Measurements from ENCODE around the gene TLL2.

Gene TLL2

DNA sequence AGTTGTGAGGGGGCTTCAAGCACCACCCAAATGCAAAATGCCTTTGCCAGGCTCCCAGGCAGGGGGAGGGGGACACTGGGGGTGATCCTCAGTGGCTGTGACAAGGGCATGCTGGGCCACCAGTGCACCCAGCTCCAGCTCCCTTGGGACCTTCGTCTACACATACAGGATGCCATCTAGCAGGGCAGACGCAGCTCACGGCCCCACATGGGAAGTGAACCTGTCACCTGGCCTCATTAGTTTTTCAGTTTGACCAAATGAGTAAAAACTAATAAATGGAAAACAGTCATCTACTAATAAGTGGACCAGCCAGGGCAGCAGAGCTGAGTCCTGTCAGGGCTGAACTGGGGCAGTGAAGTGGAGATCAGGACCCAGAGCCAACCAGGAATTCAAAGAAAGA, 50.2 kb downstream of the TLL2 start:
- no peak for DNase-seq (ENCODE audit: low read depth)

DNA sequence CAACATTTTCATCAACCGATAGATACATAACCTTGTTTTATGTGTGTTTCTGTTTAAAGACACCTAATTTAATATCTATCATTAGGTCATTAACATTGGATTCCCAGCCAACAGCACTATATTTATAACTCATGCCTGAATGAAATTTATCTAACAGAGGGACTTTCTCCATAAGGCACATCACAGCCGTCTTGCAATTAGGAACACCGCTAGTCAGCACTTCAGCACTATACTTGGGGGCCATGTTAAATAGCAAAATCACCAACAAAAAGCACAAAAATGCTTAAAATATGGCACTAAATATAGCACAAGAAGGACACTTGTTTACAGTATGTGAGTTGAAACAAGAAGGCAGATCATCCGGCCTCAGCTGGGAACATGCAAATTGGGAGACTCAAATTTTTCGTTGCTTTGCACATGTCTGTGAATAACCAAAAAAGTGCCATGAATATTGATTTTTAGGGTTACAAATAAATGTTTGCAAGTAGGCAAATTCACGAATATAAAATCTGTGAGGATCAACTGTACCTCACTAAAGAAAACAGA, 51.0 kb downstream of the TLL2 start:
- DNase-seq (ENCODE audit: low read depth): no peak

DNA sequence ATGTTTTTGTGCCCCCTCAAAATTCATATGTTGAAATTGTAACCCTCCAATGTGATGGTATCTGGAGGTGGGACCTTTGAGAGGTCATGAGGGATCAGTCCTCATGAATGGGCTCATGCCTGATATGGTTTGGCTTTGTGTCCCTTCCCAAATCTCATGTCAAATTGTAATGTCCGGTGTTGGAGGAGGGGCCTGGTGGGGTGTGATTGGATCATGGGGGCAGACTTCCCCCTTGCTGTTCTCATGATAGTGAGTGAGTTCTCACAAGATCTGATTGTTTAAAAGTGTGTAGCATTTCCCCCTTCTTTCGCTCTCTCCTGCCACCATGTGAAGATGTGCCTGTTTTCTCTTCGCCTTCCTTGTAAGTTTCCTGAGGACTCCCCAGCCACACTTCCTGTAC, 53.4 kb downstream of the TLL2 start:
- DNase-seq (ENCODE audit: low read depth): no peak

DNA sequence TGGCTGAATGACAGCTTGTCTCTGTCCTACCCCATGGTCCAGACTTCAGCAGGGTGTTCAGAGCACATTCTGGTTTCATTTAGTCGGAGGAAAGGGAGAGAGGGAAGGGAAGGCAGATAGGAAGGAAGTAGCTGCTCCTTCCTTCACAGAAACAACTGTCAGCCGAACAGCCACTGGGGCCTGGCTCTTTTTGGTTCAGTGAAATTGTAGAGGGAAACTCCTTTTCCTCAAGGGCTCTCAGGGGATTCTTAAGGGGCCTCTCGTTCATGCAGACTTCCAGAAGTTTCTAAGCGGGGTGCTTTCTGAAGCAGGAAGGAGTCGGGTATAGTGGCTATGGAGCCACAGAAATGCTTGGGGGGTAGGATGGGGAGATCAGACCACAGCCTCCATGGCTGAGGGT, 56.4 kb downstream of the TLL2 start:
- DNase-seq (ENCODE audit: low read depth): no peak

DNA sequence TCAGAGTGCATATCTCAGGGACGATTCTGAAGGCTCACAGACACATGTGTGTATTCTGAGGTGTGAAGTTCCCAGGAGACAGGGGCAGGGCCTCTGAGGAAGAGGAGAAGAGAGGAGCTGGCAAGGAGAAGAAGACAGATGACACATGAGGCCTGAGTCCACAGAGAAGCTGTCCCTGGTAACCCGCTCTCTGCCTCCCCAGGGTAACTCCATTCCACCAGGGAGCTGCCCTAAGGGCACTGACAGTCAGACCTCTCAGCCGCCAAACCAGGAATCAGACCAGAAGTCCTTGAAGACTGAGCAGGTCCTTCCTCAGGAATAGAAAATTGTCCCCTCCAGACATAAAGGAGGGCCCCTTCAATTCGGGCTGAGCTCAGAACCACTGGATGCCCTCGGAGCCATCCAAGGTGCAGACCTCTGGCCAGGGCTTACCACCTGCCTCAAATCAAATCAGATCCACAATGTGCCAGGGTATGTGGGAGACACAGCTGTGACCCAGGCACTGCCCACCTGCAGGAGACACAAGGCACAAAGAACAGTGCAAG, 57.4 kb downstream of the TLL2 start:
- no peak for DNase-seq (ENCODE audit: low read depth)

DNA sequence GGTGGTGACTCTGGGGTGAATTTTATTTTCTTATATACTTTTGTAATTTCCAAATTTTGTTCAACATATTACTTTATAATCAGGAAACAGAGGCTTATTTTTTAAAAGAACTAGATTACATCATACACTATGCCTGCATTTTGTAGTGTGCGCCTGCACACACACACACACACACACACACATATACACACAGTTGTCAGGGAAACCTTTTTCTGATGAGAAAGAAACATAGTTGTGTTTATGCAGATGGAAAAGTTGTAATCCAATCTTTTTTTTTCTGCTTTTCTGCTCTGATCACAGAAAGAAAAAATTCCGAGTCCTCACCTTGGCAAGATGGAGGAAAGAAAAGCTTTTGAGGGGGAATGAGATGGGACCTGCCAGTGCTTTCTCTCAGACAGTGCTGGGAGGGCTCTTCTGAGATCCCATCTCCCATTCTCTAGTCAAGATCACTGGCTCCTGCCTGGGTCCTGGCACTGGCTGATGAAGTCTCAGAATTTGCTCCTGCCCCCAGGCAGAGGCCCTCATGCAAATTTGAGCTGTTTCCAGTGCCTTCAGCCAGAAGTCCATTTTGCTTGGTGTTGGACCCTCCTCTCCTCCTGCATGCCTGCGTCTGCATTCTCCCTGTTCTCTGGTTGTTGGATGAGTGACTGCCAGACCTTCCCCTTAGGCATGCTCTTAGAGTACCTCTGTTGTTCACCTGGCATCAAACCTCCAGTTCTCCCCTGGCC, 59.7 kb downstream of the TLL2 start:
- no peak for DNase-seq (ENCODE audit: low read depth)

DNA sequence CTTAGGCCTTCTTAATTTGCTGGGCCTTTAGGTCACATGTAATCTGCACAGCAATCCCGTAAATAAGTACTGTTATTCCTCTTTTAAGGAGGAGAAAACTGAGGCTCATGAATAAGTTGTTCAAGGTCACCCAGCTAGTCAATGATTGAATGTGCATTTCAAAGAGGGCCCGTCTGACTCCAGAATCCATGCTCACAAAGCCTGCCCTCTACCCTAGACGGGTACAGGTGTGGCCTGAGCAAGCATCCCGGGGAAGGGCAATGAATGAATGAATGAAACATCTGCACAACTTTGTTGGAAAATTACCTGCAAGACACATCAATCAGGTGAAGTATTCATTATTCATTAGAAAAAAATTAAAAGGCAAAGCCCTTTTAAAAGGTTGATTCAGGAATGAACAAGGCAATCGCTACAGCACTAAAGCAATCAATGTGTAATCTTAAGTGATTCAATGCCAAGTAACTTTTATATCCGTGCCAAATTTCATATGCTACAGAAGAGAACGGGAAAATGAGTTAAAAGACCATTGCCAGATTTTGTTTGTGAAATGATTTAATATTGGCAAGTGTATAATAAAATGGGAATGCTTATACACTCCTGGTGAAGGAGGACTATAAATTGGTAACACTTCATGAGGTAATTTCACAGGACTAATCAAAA, 61.1 kb downstream of the TLL2 start:
- DNase-seq (ENCODE audit: low read depth): no peak

DNA sequence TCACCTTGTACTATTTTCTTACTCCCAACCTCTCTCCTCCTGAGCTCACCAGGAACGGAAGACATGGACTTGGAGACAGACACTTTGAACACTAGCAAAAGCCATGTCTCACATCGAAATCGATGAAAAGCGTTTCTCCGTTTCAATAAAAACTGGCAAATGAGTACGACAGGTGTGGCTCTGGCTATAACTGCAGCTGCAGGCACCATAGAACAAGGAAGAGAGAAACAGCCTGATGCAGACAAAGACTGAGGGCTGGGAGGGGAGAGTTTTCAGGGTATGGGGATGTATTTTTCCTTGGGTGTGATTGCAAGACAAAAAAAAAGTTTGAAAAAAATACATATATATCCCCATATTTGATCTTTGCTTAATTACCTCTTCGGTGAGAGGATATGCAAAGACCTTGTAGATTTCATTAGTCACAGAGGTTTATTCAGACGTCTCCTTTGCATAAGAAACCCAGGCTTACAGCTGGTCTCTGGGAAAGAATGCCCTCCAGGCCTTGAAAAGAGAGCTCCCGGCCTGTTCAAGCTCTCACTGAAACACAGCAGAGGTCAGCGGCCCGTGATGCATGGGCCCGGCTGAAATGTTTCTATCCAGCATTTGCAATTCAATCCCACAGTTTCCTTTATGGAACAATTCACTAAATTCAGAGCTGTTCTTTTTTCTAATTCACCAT, 63.1 kb downstream of the TLL2 start:
- no peak for DNase-seq (ENCODE audit: low read depth)

DNA sequence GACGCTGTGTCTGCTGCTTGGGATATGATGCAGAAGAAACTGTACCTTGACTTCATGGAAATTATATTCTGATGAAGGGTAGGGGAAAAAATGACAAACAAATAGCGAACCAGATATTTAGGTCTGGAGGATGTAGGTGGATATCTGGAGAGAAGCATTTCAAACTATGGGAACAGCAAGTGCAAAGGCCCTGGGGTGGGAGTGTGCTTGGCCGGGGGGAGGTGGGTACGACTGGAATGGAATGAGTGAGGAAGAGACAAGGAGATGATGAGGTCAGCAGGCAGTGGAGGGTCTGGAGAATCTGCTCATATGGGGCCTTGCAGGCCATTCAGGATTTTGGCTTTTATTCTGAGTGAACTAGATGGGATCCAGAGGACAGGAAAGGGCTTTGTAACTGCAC, 65.2 kb downstream of the TLL2 start:
- DNase-seq (ENCODE audit: low read depth): no peak

DNA sequence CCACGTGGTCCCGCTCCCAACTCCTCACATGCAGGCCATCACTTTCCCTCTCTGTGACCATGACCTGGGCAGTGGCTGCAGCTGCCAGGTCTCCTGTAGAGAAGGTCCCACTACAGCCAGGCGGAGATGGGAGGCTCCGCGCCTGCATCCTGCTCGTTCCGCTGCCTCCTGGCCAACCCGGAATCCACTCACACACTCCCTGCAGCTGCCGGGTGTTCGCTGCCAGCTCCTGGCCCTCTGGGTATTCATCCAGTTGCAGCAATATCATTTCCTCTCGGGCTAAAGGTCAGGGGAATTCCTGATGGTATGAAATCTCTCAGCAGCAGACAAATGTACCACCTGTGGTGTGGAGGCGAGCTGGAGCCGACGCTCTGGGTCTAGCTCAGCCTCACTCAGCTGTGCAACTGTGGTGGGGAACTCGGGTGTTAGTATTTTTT, 65.7 kb downstream of the TLL2 start:
- no peak for DNase-seq (ENCODE audit: low read depth)

DNA sequence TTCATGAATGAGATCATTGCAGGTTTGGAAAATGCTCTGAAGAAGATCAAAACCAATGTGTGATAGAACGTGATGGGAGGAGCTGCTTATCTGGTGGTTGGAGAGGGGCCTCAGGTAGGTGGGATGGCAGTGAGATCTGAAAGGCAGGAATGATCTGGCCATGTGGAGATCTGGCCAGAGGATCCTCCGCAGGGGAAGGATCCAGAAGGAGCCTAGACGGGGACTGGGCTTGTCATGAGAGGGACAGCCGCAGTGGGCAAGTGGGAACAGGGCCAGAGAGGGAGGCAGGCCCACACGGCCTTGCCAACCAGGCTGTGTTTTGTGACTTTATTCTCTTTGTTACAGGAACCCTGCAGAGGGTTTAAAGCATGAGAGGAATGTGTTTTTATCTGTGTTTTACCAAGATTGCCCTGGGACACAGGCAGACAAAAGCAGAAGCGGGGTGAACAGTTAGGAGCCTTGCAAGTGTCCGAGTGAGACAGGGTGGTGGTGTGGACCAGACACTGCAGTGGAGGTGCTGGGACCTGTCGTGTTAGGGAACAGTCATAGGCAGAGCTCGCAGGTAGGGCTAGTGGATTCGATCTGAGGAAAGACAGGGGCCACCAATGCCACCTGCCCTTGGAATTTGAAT, 66.6 kb downstream of the TLL2 start:
- no peak for DNase-seq (ENCODE audit: low read depth)

DNA sequence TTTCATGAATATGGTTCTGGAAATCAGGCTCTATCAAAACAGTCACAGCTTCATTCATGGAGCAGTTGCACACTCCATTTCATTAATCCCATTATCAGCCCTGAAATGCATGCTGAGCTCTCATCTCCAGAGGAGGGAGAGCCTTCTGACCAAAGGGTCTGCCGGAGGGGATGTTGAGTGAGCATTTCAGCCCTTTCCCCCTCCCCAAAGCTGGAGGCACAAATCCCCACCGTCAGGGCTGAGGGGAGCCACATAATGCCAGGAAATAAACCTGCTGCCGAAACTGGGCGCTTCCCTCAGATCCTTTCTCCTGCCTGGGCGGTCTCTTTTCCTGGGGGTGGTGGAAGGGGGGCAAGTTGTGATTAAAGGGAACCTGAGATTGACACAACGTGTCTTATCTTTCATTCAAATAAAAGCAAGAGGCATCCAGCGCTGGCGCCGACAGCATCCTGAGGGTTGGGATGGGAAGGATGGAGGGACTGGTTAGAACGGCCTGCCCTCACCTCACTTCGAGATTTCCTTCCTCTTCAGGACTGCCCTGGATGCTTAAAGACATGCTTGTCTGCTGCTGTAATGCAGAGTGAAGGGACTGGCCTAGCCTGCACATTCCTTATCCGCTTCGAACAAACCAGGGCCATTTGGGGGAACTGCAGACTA, 71.6 kb downstream of the TLL2 start:
- no peak for DNase-seq (ENCODE audit: low read depth)

DNA sequence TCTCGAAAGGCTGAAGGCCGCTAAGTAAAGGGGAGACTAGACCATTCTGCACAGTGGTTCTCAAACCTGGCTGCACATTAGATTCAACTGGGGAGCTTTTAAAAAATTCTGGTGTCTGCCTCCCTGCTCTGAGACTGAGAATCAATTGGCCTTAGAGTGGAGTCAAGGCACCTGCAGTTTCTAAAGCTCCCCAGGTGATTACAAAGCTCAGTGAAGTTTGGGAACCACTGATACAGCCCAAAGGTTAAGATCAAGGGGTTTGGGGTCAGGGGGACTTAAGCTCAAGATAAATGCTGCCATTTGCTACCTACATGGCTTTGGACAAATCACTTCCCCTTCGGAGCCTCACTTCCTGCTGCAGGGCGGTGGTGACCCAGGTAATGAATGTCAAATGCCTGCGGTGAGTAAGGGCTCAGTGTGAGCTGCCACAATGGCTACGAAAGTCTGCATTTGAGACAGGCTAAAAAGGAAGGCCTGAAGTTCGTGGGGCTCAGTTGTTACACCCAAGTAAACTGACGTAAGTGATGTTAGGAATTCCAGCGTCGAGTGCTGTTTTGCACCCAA, 72.3 kb downstream of the TLL2 start:
- no peak for DNase-seq (ENCODE audit: low read depth)

DNA sequence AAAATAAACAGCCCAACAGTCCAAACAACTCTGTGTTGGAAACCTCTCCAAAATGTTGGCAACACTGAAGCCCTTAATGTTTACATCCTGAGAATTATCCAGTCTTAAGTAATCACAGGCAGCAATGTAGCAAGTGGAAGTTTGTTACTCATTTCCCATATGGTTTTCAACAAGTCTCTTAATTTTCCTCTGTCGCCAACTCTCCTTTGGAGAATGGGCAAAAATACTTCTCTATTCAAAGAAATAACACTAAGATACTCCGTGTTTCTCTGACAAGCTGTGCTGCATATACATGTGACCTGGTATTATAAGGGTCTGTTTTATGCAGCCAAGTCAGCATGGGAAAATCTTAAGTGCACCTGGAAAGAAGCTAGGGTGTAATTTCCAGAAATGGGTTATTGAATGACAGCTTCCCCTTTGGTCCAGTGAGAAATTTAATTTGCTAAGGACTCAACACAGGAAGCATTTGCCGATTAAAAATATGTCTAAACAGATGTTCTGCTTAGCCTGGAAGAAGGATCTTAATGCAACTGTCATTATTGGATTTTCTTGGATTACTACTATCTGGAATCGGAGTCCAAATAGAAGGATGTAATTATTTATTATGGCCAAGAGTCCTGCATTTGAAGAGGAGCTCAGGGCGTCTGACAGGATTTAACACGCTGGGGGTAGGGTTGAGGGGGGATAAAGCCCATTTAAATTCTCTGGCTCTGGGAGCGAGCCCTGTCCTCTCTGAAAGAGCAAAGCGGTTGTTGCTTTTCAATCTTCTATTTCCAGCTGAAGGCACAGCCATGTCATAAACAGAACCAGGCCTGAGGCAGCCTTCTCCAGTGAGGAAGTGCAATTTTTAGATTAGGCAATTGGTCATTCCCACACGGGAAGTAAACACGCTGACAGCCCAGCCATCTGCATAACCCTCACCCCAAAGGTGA, 73.1 kb downstream of the TLL2 start:
- DNase-seq (ENCODE audit: low read depth): no peak

DNA sequence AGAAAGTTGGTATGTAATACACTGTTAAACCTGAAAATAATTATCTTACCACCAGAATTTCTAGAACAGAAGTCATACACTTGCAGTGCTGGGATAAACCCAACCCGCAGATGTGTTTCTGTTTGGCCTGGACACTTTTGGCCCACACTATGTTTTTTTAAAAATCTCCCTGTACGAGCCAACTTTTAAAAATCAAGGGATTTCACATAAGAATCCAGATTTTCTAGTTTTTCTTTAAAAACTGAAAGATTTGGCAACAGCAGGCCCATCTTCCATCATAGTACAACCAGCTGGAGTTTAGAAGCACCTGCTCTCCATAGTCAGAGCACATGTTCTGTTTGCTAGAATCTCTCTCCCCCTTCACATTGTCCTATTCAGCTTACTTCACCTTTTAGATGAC, 74.0 kb downstream of the TLL2 start:
- DNase-seq (ENCODE audit: low read depth): no peak

DNA sequence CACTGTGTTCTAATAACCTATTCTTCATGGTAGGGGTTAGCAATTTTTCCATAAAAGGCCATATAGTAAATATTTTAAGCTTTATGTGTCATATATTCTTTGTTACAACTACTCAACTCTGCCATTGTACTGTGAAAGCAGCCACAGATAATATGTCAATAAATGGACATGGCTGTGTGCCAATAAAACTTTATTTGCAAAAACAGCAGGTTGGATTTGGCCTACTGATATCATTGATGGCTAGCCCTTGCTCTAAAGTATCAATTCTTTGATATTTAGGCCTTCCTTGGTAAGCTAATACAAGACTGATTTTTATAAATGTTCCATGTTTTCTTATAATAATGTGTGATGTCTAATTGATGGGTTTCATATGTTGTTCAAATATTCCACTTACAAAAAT, 77.7 kb downstream of the TLL2 start:
- DNase-seq (ENCODE audit: low read depth): no peak

DNA sequence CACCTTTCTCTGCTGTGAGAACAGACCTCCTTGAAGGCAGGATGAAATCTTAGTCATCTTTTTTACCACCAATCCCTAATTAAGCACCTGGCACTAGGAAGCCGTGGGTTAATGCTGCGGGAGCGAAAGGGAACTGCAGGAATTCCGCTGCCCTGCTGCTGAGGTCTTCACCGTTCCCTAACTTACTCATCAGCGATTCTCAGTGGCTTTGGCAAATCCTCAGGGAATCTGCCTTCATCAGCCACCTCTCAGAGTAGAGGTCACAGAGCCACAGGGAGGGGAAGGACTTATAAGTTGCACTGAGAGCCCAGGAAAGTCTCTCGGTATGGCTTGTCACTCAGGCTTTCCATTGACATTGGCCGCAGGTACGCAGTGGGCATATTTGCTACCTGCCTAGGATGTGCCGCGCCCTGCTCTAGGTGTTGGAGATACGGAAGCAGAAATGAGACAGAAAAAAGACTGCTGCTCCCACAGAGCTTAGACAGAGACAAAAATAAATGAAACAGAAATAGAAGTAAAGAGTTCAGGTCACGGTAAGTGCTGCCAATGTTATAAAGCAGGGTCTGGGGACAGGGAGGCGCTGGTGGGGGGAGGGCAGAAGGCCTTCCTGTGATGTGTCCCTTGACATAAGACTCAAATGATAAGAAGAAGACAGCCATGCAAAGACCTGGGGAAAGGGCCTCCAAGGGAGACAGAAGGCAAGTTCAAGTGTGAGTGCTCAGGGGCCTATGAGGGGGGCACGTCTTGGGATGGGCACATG, 82.3 kb downstream of the TLL2 start:
- DNase-seq (ENCODE audit: low read depth): no peak

DNA sequence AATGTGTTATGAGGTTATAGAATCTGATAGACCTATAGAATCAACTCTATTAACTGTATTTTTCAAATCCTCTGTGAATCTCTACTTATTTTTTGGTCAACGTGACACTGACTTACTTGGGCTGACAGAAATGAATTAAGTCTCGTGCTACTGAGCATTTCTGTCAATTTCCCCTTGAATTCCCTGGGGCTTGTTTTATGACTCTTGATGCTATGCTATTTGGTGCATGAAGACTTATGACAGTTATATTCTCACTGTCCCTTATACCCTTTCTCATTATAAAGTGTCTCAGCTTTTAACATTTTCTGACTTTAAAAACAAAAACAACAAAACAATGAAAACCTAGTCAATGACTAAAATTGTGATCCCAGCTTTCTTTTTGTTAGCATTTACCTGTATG, 86.4 kb downstream of the TLL2 start:
- no peak for DNase-seq (ENCODE audit: low read depth)

DNA sequence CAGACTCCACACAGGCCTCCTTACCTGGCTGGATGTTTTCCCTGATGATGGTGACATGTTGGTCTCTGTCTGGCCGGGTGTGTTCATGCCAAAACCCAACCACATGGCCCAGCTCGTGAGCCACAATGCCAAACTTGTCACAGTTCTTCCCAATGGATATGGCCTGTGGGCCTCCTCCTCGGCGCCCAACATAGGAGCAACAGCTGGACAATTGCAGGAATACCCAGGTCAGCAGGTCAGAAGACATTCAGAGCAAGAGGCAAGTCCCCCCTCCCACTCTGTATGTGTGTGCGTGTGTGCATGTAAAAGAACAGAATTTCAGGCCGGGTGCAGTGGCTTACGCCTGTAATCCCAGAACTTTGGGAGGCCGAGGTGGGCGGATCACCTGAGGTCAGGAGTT, 91.2 kb downstream of the TLL2 start:
- no peak for DNase-seq (ENCODE audit: low read depth)

DNA sequence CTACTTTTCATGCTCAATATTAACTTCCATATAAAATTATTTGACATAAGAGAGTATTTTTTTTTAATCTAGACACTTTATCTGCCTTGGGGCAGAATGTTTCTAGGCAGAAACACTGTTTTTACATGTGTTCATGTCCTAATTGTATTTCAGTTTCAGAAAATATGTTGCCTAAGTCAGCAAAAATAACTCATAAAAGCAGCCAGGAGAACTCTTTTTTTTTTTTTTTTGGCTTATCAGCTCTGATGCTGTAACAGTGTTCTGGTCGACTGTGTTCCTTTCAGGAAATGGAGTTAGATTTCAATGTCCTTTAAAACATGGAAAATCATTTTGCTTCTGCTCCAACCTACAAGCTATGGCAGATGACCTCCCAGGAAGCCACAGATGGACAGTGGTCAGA, 91.7 kb downstream of the TLL2 start:
- no peak for DNase-seq (ENCODE audit: low read depth)

All from stimulated activated CD8-positive, alpha-beta memory T cell treated with anti-CD3 and anti-CD28 coated beads, Interleukin-15, amount 100 ng/mL, for 1 hour (primary cell).